ENCODE measurements around the gene DCAF6.

DCAF6 gene

GRCh38 chr1:168125051-168125450, 188.6 kb downstream of the DCAF6 start:
- H3K4me3 ChIP-seq (ENCODE audit: insufficient read depth, low read length, poor library complexity, severe bottlenecking): no peak overlapping the region
- H3K36me3 ChIP-seq (ENCODE audit: low read length): no peaks in the 10 kb centered on the region
- H3K27ac ChIP-seq (ENCODE audit: low read depth, low read length): no peak overlapping the region
- no peaks in the 10 kb centered on the region for H3K79me2 ChIP-seq (ENCODE audit: insufficient read depth, low read length)
- no peaks in the 10 kb centered on the region for H3K27me3 ChIP-seq (ENCODE audit: low read length)
- H3F3A ChIP-seq (ENCODE audit: insufficient read depth): no peaks in the 10 kb centered on the region
- no peak overlapping the region for H2AFZ ChIP-seq (ENCODE audit: low read depth, low read length, severe bottlenecking)
- no peaks in the 10 kb centered on the region for H3K9me2 ChIP-seq (replicated peaks; ENCODE audit: insufficient read depth, low read length)
- H3K9ac ChIP-seq (ENCODE audit: low read length): no peak overlapping the region
- no peak for TF ChIP-seq EZH2phosphoT487 (conservative IDR thresholded peaks at IDR 0.05; ENCODE audit: low read length)
- TF ChIP-seq, protein P1, sequence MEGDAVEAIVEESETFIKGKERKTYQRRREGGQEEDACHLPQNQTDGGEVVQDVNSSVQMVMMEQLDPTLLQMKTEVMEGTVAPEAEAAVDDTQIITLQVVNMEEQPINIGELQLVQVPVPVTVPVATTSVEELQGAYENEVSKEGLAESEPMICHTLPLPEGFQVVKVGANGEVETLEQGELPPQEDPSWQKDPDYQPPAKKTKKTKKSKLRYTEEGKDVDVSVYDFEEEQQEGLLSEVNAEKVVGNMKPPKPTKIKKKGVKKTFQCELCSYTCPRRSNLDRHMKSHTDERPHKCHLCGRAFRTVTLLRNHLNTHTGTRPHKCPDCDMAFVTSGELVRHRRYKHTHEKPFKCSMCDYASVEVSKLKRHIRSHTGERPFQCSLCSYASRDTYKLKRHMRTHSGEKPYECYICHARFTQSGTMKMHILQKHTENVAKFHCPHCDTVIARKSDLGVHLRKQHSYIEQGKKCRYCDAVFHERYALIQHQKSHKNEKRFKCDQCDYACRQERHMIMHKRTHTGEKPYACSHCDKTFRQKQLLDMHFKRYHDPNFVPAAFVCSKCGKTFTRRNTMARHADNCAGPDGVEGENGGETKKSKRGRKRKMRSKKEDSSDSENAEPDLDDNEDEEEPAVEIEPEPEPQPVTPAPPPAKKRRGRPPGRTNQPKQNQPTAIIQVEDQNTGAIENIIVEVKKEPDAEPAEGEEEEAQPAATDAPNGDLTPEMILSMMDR (IDR thresholded peaks at IDR 0.05; ENCODE audit: insufficient read depth, low read length, poor library complexity, severe bottlenecking): no peak
- H3K9me3 ChIP-seq (ENCODE audit: insufficient read depth, low read length): no peaks in the 10 kb centered on the region
- no peaks in the 10 kb centered on the region for H4K20me1 ChIP-seq (ENCODE audit: low read depth, low read length)
- no peak overlapping the region for H3K4me2 ChIP-seq (ENCODE audit: low read depth, low read length, poor library complexity, severe bottlenecking)

All from SU-DHL-6 (cell line).